GM23338 (cell line): Measurements from ENCODE around the gene UBE2J1. TPM values are rescaled to one million over a fixed set of nuclear protein-coding genes. Genes with fewer than 3 reads are reported as not detected.

ENCODE experiments used
- ATAC-seq: fragments of 200-7000 bp; cut with Tn5 transposase; 3 replicates; pipeline ENCODE4 v1.9.1; 2020
- DNase-seq: peaks from one replicate; pipeline ENCODE4 v3.0.0-alpha.2; 2015; ENCODE audit warnings: low spot score
- H2AFZ ChIP-seq: fragments of 200-600 bp; sonication (generic); 2 replicates; pipeline ENCODE4 v1.8.0; 2016; ENCODE audit warnings: antibody characterized with exemption, mild to moderate bottlenecking, moderate library complexity
- H3F3A ChIP-seq: fragments of 200-600 bp; sonication (generic); replicated peaks from 2 replicates; pipeline ENCODE4 v1.8.0; 2017; ENCODE audit warnings: antibody characterized with exemption, mixed run types, low read depth
- H3K27ac ChIP-seq: fragments of 200-600 bp; sonication (generic); 2 replicates; pipeline ENCODE4 v1.6.1; 2016; ENCODE audit warnings: low read depth
- H3K27me3 ChIP-seq: fragments of 200-600 bp; sonication (generic); 2 replicates; pipeline ENCODE4 v1.8.0; 2016; ENCODE audit warnings: mild to moderate bottlenecking, mixed run types, moderate library complexity; ENCODE audit not compliant: insufficient read depth
- H3K36me3 ChIP-seq: fragments of 200-600 bp; sonication (generic); 2 replicates; pipeline ENCODE4 v1.8.0; 2016; ENCODE audit warnings: mild to moderate bottlenecking; ENCODE audit not compliant: insufficient read depth
- H3K4me1 ChIP-seq: fragments of 200-600 bp; sonication (generic); 2 replicates; pipeline ENCODE4 v1.8.0; 2016; ENCODE audit warnings: mild to moderate bottlenecking, moderate library complexity; ENCODE audit not compliant: insufficient read depth
- H3K4me2 ChIP-seq: fragments of 200-600 bp; sonication (generic); 2 replicates; pipeline ENCODE4 v1.7.1; 2017; ENCODE audit warnings: mixed run types
- H3K4me3 ChIP-seq: fragments of 200-600 bp; sonication (generic); 2 replicates; pipeline ENCODE4 v1.6.1; 2016; ENCODE audit warnings: mixed run types
- H3K79me2 ChIP-seq: fragments of 200-600 bp; sonication (generic); replicated peaks from 2 replicates; pipeline ENCODE4 v1.8.0; 2017; ENCODE audit warnings: mild to moderate bottlenecking; ENCODE audit not compliant: insufficient read depth
- H3K9me2 ChIP-seq: fragments of 200-600 bp; sonication (generic); 2 replicates; pipeline ENCODE4 v1.8.0; 2017; ENCODE audit not compliant: insufficient read depth
- H4K20me1 ChIP-seq: fragments of 200-600 bp; sonication (generic); replicated peaks from 2 replicates; pipeline ENCODE4 v1.8.0; 2017; ENCODE audit warnings: mild to moderate bottlenecking; ENCODE audit not compliant: insufficient read depth
- H3K27ac Mint-ChIP-seq: 2 replicates; pipeline ENCODE4 v1.8.0; 2020; ENCODE audit warnings: inconsistent platforms, mild to moderate bottlenecking, moderate library complexity, mixed read lengths
- H3K27me3 Mint-ChIP-seq: 3 replicates; pipeline ENCODE4 v1.8.0; 2022; ENCODE audit warnings: low read depth, mild to moderate bottlenecking, moderate library complexity, mixed read lengths, inconsistent platforms; ENCODE audit not compliant: insufficient read depth, poor library complexity
- H3K36me3 Mint-ChIP-seq: 3 replicates; pipeline ENCODE4 v1.8.0; 2021; ENCODE audit warnings: low read depth, mild to moderate bottlenecking, inconsistent platforms, moderate library complexity, mixed read lengths
- H3K4me1 Mint-ChIP-seq: 3 replicates; pipeline ENCODE4 v1.8.0; 2020; ENCODE audit warnings: mild to moderate bottlenecking, inconsistent platforms, mixed read lengths
- H3K4me3 Mint-ChIP-seq: 3 replicates; pipeline ENCODE4 v1.8.0; 2021; ENCODE audit warnings: moderate library complexity, mild to moderate bottlenecking, inconsistent platforms, mixed read lengths
- H3K9me3 Mint-ChIP-seq: 3 replicates; pipeline ENCODE4 v1.8.0; 2020; ENCODE audit warnings: moderate library complexity, mild to moderate bottlenecking, inconsistent platforms, mixed read lengths
- CREB1 ChIP-seq: fragments of 250-450 bp; sonication (Bioruptor Pico); IDR thresholded peaks from 2 replicates; pipeline ENCODE4 v1.5.0; 2020; ENCODE audit warnings: low read depth, mild to moderate bottlenecking, moderate library complexity
- CTCF ChIP-seq, 2 experiments: fragments of 200-600 bp in 1 of 2; sonication (generic) in 1 of 2; conservative IDR thresholded peaks; 2 replicates each; pipeline versions ENCODE4 v1.5.1 to v1.6.1; 2016 to 2017; ENCODE audit warnings: antibody characterized with exemption in 2 of 2, low read depth in 2 of 2, mild to moderate bottlenecking in 2 of 2, moderate library complexity in 1 of 2
- ETS1 ChIP-seq: IDR thresholded peaks from 2 replicates; pipeline ENCODE4 v1.6.1; 2016; ENCODE audit warnings: antibody characterized with exemption
- EZH2 ChIP-seq: fragments of 200-600 bp; sonication (generic); IDR thresholded peaks from one replicate; pipeline ENCODE4 v1.8.0; 2017; ENCODE audit warnings: antibody characterized with exemption, mild to moderate bottlenecking, low read depth; ENCODE audit not compliant: unreplicated experiment
- EZH2phosphoT487 ChIP-seq: fragments of 200-600 bp; sonication (generic); IDR thresholded peaks from one replicate; pipeline ENCODE4 v1.8.1; 2018; ENCODE audit warnings: antibody characterized with exemption; ENCODE audit not compliant: unreplicated experiment
- NANOG ChIP-seq: IDR thresholded peaks from 2 replicates; pipeline ENCODE4 v1.6.1; 2016; ENCODE audit warnings: antibody characterized with exemption, borderline replicate concordance
- POLR2AphosphoS5 ChIP-seq: IDR thresholded peaks from 2 replicates; pipeline ENCODE4 v1.6.1; 2016; ENCODE audit warnings: antibody characterized with exemption, low read depth
- REST ChIP-seq: IDR thresholded peaks from one replicate; pipeline ENCODE4 v1.6.1; 2018; ENCODE audit warnings: antibody characterized with exemption; ENCODE audit not compliant: unreplicated experiment
- STAT1 ChIP-seq: IDR thresholded peaks from one replicate; pipeline ENCODE4 v1.6.1; 2016; ENCODE audit warnings: antibody characterized with exemption; ENCODE audit not compliant: unreplicated experiment
- ZNF114 ChIP-seq: fragments of 250-450 bp; sonication (Bioruptor Pico); IDR thresholded peaks from 2 replicates; pipeline ENCODE4 v1.5.0; 2020; ENCODE audit warnings: mild to moderate bottlenecking, moderate library complexity
- ZNF331 ChIP-seq: fragments of 250-450 bp; sonication (Bioruptor Pico); IDR thresholded peaks from 2 replicates; pipeline ENCODE4 v1.5.0; 2020; ENCODE audit warnings: low read depth, mild to moderate bottlenecking, moderate library complexity
- polyA plus RNA-seq: library from polyadenylated mRNA; unstranded; fragments of >200 nt; fragmentation: Nextera tagmentation; extraction: Ambion mirVana; gene quantifications from 2 replicates; pipeline ENCODE4 v1.2.1, GENCODE V29; 2016
- total RNA-seq: library from RNA; depleted of rRNA; stranded (reverse); fragments of >200 nt; shearing (Covaris generic); gene quantifications from 2 replicates; pipeline ENCODE4 v1.2.3, GENCODE V29; 2014

The UBE2J1 gene
- total and polyA plus RNA-seq, 2 experiments from 2014 or later: 7.5 to 13.1 TPM

- Histone ChIP-seq H3K4me1 (peaks cover 6% of the 10 kb centered on the region; the same call in 1 of the 2 replicates), H4K20me1 (no peaks in the 10 kb centered on the region), H3K4me3 (no peak overlapping the region), H3K79me2 (no peaks in the 10 kb centered on the region), H3K36me3 (no peaks in the 10 kb centered on the region), H2AFZ (no peak overlapping the region), H3K27me3 (no peaks in the 10 kb centered on the region), H3K9me2 (no peaks in the 10 kb centered on the region; the same call in 1 of the 2 replicates), H3K4me2 (no peak overlapping the region), H3K27ac (no peak overlapping the region), H3F3A (no peaks in the 10 kb centered on the region)
- Mint-ChIP-seq H3K27ac (no peak overlapping the region), H3K4me3 (no peak overlapping the region), H3K27me3 (peaks cover 11% of the 10 kb centered on the region), H3K9me3 (peaks cover 7% of the 10 kb centered on the region; the same call in 1 of the 3 replicates), H3K36me3 (peaks cover 3% of the 10 kb centered on the region; the same call in 1 of the 3 replicates), H3K4me1 (peaks cover 13% of the 10 kb centered on the region; the same call in 2 of the 3 replicates)
- DNase-seq (no peak), ATAC-seq (no peak)
- no peak for TF ChIP-seq REST
- TF ChIP-seq ZNF114 (CRISPR knock-in tag): no peak
- TF ChIP-seq CTCF (conservative IDR thresholded peaks at IDR 0.05; ENCODE audit: low read depth in 2 of 2): peak in 1 of 2 experiments; percentile 19; a peak in 1 of 4 replicates
- TF ChIP-seq EZH2: no peak
- no peak for TF ChIP-seq POLR2AphosphoS5
Measured at GRCh38 chr6:89302195-89302770, 50.2 kb downstream of the UBE2J1 start.

GRCh38 chr6:89301586-89302194 lies 50.8 kb downstream of the UBE2J1 start:
- Mint-ChIP-seq H3K36me3 (peaks cover 3% of the 10 kb centered on the region; the same call in 1 of the 3 replicates), H3K27me3 (peaks cover 13% of the 10 kb centered on the region), H3K9me3 (peaks cover 7% of the 10 kb centered on the region; the same call in 1 of the 3 replicates), H3K27ac (no peak overlapping the region), H3K4me3 (no peak overlapping the region), H3K4me1 (peaks cover 13% of the 10 kb centered on the region; the same call in 2 of the 3 replicates)
- Histone ChIP-seq H3K36me3 (no peaks in the 10 kb centered on the region), H3K79me2 (no peaks in the 10 kb centered on the region), H4K20me1 (no peaks in the 10 kb centered on the region), H3K4me2 (no peak overlapping the region), H2AFZ (no peak overlapping the region), H3K27ac (no peak overlapping the region), H3F3A (no peaks in the 10 kb centered on the region), H3K4me1 (peaks cover 6% of the 10 kb centered on the region; the same call in 1 of the 2 replicates), H3K4me3 (no peak overlapping the region), H3K27me3 (no peaks in the 10 kb centered on the region), H3K9me2 (no peaks in the 10 kb centered on the region; the same call in 1 of the 2 replicates)
- ATAC-seq (no peak), DNase-seq (no peak)
- TF ChIP-seq ZNF114 (CRISPR knock-in tag): no peak
- TF ChIP-seq ZNF331 (CRISPR knock-in tag): no peak
- TF ChIP-seq POLR2AphosphoS5: no peak
- TF ChIP-seq EZH2phosphoT487: no peak
- TF ChIP-seq STAT1: no peak
- TF ChIP-seq EZH2: no peak
- TF ChIP-seq NANOG: no peak
- TF ChIP-seq REST: no peak
- TF ChIP-seq ETS1: no peak
- no peak for TF ChIP-seq CREB1 (CRISPR knock-in tag)
